GM23248 (cell line): ENCODE results near the gene SPANXA1. TPM values are rescaled to one million over a fixed set of nuclear protein-coding genes. Genes with fewer than 3 reads are reported as not detected.
"Not testable (repeated sequence)": the region's sequence is repeated elsewhere in the genome, so short reads cannot be mapped to it uniquely, and the experiment has no call there.

Experiments used
- DNase-seq: peaks from one replicate; pipeline ENCODE4 v3.0.0-alpha.2; 2015
- H2AFZ ChIP-seq: fragments of 200-600 bp; sonication (generic); 2 replicates; pipeline ENCODE4 v1.6.1; 2016; ENCODE audit warnings: antibody characterized with exemption
- H3F3A ChIP-seq: fragments of 200-600 bp; sonication (generic); 2 replicates; pipeline ENCODE4 v1.6.1; 2016; ENCODE audit warnings: mild to moderate bottlenecking, antibody characterized with exemption, mixed run types; ENCODE audit not compliant: insufficient read depth
- H3K27ac ChIP-seq: fragments of 200-600 bp; sonication (generic); 2 replicates; pipeline ENCODE4 v1.5.1; 2016; ENCODE audit warnings: mild to moderate bottlenecking
- H3K27me3 ChIP-seq: fragments of 200-600 bp; sonication (generic); replicated peaks from 2 replicates; pipeline ENCODE4 v1.6.1; 2016; ENCODE audit warnings: mild to moderate bottlenecking; ENCODE audit not compliant: insufficient read depth
- H3K36me3 ChIP-seq: fragments of 200-600 bp; sonication (generic); 2 replicates; pipeline ENCODE4 v1.6.1; 2016; ENCODE audit warnings: low read depth, mild to moderate bottlenecking
- H3K4me1 ChIP-seq: fragments of 200-600 bp; sonication (generic); 2 replicates; pipeline ENCODE4 v1.6.1; 2016; ENCODE audit warnings: mild to moderate bottlenecking; ENCODE audit not compliant: insufficient read depth
- H3K4me2 ChIP-seq: fragments of 200-600 bp; sonication (generic); one replicate; pipeline ENCODE4 v1.6.1; 2016; ENCODE audit warnings: mild to moderate bottlenecking; ENCODE audit not compliant: unreplicated experiment
- H3K4me3 ChIP-seq: fragments of 200-600 bp; sonication (generic); 2 replicates; pipeline ENCODE4 v1.5.1; 2016; ENCODE audit warnings: mild to moderate bottlenecking
- H3K79me2 ChIP-seq: fragments of 200-600 bp; sonication (generic); 2 replicates; pipeline ENCODE4 v1.6.1; 2016; ENCODE audit warnings: mild to moderate bottlenecking; ENCODE audit not compliant: insufficient read depth
- H3K9ac ChIP-seq: fragments of 200-600 bp; sonication (generic); 2 replicates; pipeline ENCODE4 v1.6.1; 2016; ENCODE audit warnings: mild to moderate bottlenecking
- H3K9me2 ChIP-seq: fragments of 200-600 bp; sonication (generic); 2 replicates; pipeline ENCODE4 v1.6.1; 2016; ENCODE audit warnings: mixed run types, mild to moderate bottlenecking, moderate library complexity; ENCODE audit not compliant: insufficient read depth
- H3K9me3 ChIP-seq: fragments of 200-600 bp; sonication (generic); one replicate; pipeline ENCODE4 v1.6.1; 2017; ENCODE audit warnings: low read depth
- H4K20me1 ChIP-seq: fragments of 200-600 bp; sonication (generic); 2 replicates; pipeline ENCODE4 v1.6.0; 2016; ENCODE audit not compliant: insufficient read depth
- EZH2 ChIP-seq: fragments of 200-600 bp; sonication (generic); IDR thresholded peaks from 2 replicates; pipeline ENCODE4 v1.6.1; 2018; ENCODE audit warnings: antibody characterized with exemption, mild to moderate bottlenecking; ENCODE audit not compliant: insufficient read depth, poor library complexity, severe bottlenecking
- EZH2phosphoT487 ChIP-seq: fragments of 200-600 bp; sonication (generic); IDR thresholded peaks from 2 replicates; pipeline ENCODE4 v1.6.1; 2018; ENCODE audit warnings: antibody characterized with exemption, moderate library complexity, mild to moderate bottlenecking, low read depth; ENCODE audit not compliant: insufficient read depth
- WGBS, 2 experiments: methylation state at CpG; one replicate each; pipeline ENCODE4 v1.1.6; 2015 to 2017; ENCODE audit warnings: low lambda C conversion rate in 2 of 2, low coverage in 1 of 2; ENCODE audit errors: missing lambda C conversion rate in 2 of 2; 5-methylcytosine and 5-hydroxymethylcytosine counted together
- in situ Hi-C: fragments of 300-500 bp; cut with MboI; formaldehyde crosslinking; loops from 2 replicates; pipeline ENCODE4 v1.15.0; 2020
- polyA plus RNA-seq: library from polyadenylated mRNA; unstranded; fragments of >200 nt; fragmentation: Nextera tagmentation; extraction: Ambion mirVana; gene quantifications from 2 replicates; pipeline ENCODE4 v1.2.1, GENCODE V29; 2016
- total RNA-seq: library from RNA; depleted of rRNA; stranded (reverse); fragments of >200 nt; shearing (Covaris generic); gene quantifications from 2 replicates; pipeline ENCODE4 v1.2.3, GENCODE V29; 2014; rRNA removed

Gene SPANXA1
- not detected in 2 replicates for total RNA-seq
- polyA plus RNA-seq, result not detected in 2 replicates

GRCh38 chrX:141584638-141585037, at the start of gene SPANXA1:
Gene SPANXA1 (minus strand): TSS chrX:141584738. CDS start chrX:141584678, 60 bp downstream.
- H3K4me1 ChIP-seq, H3K27ac ChIP-seq, H3K79me2 ChIP-seq, H3F3A ChIP-seq, H3K36me3 ChIP-seq, H3K4me3 ChIP-seq, H4K20me1 ChIP-seq, DNase-seq, in situ Hi-C loops, H2AFZ ChIP-seq, H3K9ac ChIP-seq, H3K9me3 ChIP-seq, H3K9me2 ChIP-seq, H3K27me3 ChIP-seq, H3K4me2 ChIP-seq: not testable (repeated sequence)
- no CpG with 5 or more reads among the region's 10 CpGs for WGBS, 2 experiments

- in situ Hi-C loops, result no loop called here
- no peaks in the 10 kb centered on the region for H4K20me1 ChIP-seq
- H2AFZ ChIP-seq, result no peak overlapping the region
- H3K9me2 ChIP-seq, result no peaks in the 10 kb centered on the region
- no peak for TF ChIP-seq EZH2phosphoT487
- no peak for TF ChIP-seq EZH2
- no peak overlapping the region for H3K4me2 ChIP-seq
- H3K4me3 ChIP-seq, result no peak overlapping the region
- no peaks in the 10 kb centered on the region for H3F3A ChIP-seq
- H3K4me1 ChIP-seq, result no peaks in the 10 kb centered on the region
- no peak overlapping the region for H3K27ac ChIP-seq
- H3K9me3 ChIP-seq, result no peaks in the 10 kb centered on the region
- no peaks in the 10 kb centered on the region for H3K79me2 ChIP-seq
- no peak for DNase-seq
- no peaks in the 10 kb centered on the region for H3K27me3 ChIP-seq
- H3K9ac ChIP-seq, result no peak overlapping the region
- no peaks in the 10 kb centered on the region for H3K36me3 ChIP-seq
Measured at GRCh38 chrX:141632124-141632523, 47.6 kb upstream of the SPANXA1 start.

- no peaks in the 10 kb centered on the region for H3K79me2 ChIP-seq
- DNase-seq, result peak; percentile 1
- H3K4me1 ChIP-seq, result no peaks in the 10 kb centered on the region
- TF ChIP-seq EZH2phosphoT487 (no peak), EZH2 (no peak)
- H3K4me2 ChIP-seq, result no peak overlapping the region
- WGBS, 2 experiments, result 8 to 22% methylated on average over 2 of the region's 2 CpGs
- in situ Hi-C loops, result no loop called here
- H3K4me3 ChIP-seq, result no peak overlapping the region
- H3K9me3 ChIP-seq, result no peaks in the 10 kb centered on the region
- H3K9me2 ChIP-seq, result no peaks in the 10 kb centered on the region
- no peaks in the 10 kb centered on the region for H3K36me3 ChIP-seq
- H2AFZ ChIP-seq, result no peak overlapping the region
- H3K27ac ChIP-seq, result no peak overlapping the region
- H3F3A ChIP-seq, result no peaks in the 10 kb centered on the region
- H3K9ac ChIP-seq, result no peak overlapping the region
- no peaks in the 10 kb centered on the region for H4K20me1 ChIP-seq
- no peaks in the 10 kb centered on the region for H3K27me3 ChIP-seq
Measured at GRCh38 chrX:141619336-141619735, 34.8 kb upstream of the SPANXA1 start.

- no peak overlapping the region for H3K27ac ChIP-seq
- H3K27me3 ChIP-seq, result no peaks in the 10 kb centered on the region
- H3K9me2 ChIP-seq, result no peaks in the 10 kb centered on the region
- no peaks in the 10 kb centered on the region for H3K9me3 ChIP-seq
- no peak overlapping the region for H3K4me3 ChIP-seq
- no peak overlapping the region for H3K4me2 ChIP-seq
- H3K4me1 ChIP-seq, result no peaks in the 10 kb centered on the region
- H3K9ac ChIP-seq, result no peak overlapping the region
- H4K20me1 ChIP-seq, result no peaks in the 10 kb centered on the region
- 38 to 50% methylated on average over 1 of the region's 1 CpG for WGBS, 2 experiments
- no peaks in the 10 kb centered on the region for H3K36me3 ChIP-seq
- in situ Hi-C loops, result no loop called here
- H3F3A ChIP-seq, result no peaks in the 10 kb centered on the region
- no peak overlapping the region for H2AFZ ChIP-seq
- TF ChIP-seq EZH2phosphoT487 (no peak), EZH2 (no peak)
- no peaks in the 10 kb centered on the region for H3K79me2 ChIP-seq
- no peak for DNase-seq
Measured at GRCh38 chrX:141609111-141609510, 24.6 kb upstream of the SPANXA1 start.

- whole genome bisulfite sequencing, 2 experiments, result no CpG with 5 or more reads among the region's 10 CpGs
Measured at GRCh38 chrX:141589408-141589807, 4.9 kb upstream of the SPANXA1 start, which contains the start of gene SPANXA2. Gene SPANXA2 (plus strand): TSS chrX:141589708. CDS start chrX:141589768, 60 bp downstream.

GRCh38 chrX:141542551-141542950, 42.0 kb downstream of the SPANXA1 start:
- H3K36me3 ChIP-seq, H3K27ac ChIP-seq, H3K27me3 ChIP-seq, H3F3A ChIP-seq, H3K4me3 ChIP-seq, H3K4me2 ChIP-seq, H3K9me2 ChIP-seq, H2AFZ ChIP-seq, H3K9me3 ChIP-seq, H3K79me2 ChIP-seq, H3K4me1 ChIP-seq, H4K20me1 ChIP-seq, DNase-seq, in situ Hi-C loops, H3K9ac ChIP-seq: not testable (repeated sequence)
- 25 to 49% methylated on average over 6 to 7 of the region's 16 CpGs for WGBS, 2 experiments

More at GRCh38 chrX:141589408-141589807, 4.9 kb upstream of the SPANXA1 start, which contains the start of gene SPANXA2:
- H3K4me1 ChIP-seq, H3K9me2 ChIP-seq, H3K36me3 ChIP-seq, H3K79me2 ChIP-seq, H3K9me3 ChIP-seq, H3K4me3 ChIP-seq, H3K9ac ChIP-seq, H3K27me3 ChIP-seq, H3K4me2 ChIP-seq, H3F3A ChIP-seq, H2AFZ ChIP-seq, DNase-seq, H4K20me1 ChIP-seq, in situ Hi-C loops, H3K27ac ChIP-seq: not testable (repeated sequence)
